Activated CD4-positive, alpha-beta T cell treated with anti-CD3 and anti-CD28 coated beads, Interleukin-2, amount 10 ng/mL, durations not matched to agents 24 days and 14 days (primary cell): ENCODE data around the gene KCNH3. TPM values are rescaled to one million over a fixed set of nuclear protein-coding genes. Genes with fewer than 3 reads are reported as not detected.

Experiments used
- DNase-seq: peaks from one replicate; pipeline ENCODE4 v3.0.0; 2022
- H3K27ac Mint-ChIP-seq: one replicate; pipeline ENCODE4 v1.8.0; 2022; ENCODE audit warnings: mild to moderate bottlenecking, mixed read lengths
- H3K27me3 Mint-ChIP-seq: one replicate; pipeline ENCODE4 v1.8.0; 2022; ENCODE audit warnings: mixed read lengths
- H3K36me3 Mint-ChIP-seq: one replicate; pipeline ENCODE4 v1.8.0; 2022; ENCODE audit warnings: low read depth, mild to moderate bottlenecking, mixed read lengths
- H3K4me1 Mint-ChIP-seq: one replicate; pipeline ENCODE4 v1.8.0; 2021; ENCODE audit warnings: mixed read lengths
- H3K4me3 Mint-ChIP-seq: one replicate; pipeline ENCODE4 v1.8.0; 2022; ENCODE audit warnings: mild to moderate bottlenecking, moderate library complexity, mixed read lengths
- H3K9me3 Mint-ChIP-seq: one replicate; pipeline ENCODE4 v1.8.0; 2021; ENCODE audit warnings: mixed read lengths
- intact Hi-C: fragments of 100-400 bp; cut with micrococcal nuclease; formaldehyde crosslinking; loops from one replicate; pipeline ENCODE4 v1.15.1; 2023
- total RNA-seq: library from RNA; stranded (reverse); gene quantifications from 2 replicates; pipeline ENCODE4 v1.2.3, GENCODE V29; 2022

Gene KCNH3
- total RNA-seq, 1 donor from 2014 or later, result 2.1 TPM

- H3K4me1 Mint-ChIP-seq, result peaks cover 13% of the 10 kb centered on the region
- peaks cover 39% of the 10 kb centered on the region for H3K27me3 Mint-ChIP-seq
- intact Hi-C loops, result no loop called here
- no peak for DNase-seq
- no peak overlapping the region for H3K27ac Mint-ChIP-seq
- no peaks in the 10 kb centered on the region for H3K36me3 Mint-ChIP-seq
- H3K9me3 Mint-ChIP-seq, result no peaks in the 10 kb centered on the region
- H3K4me3 Mint-ChIP-seq, result no peak overlapping the region
These were observed 7.7 kb downstream of the KCNH3 start for GRCh38 chr12:49546481-49546880.

GRCh38 chr12:49547090-49547690 is 8.4 kb downstream of the KCNH3 start:
- Mint-ChIP-seq H3K4me3 (no peak overlapping the region), H3K27me3 (peaks cover 42% of the 10 kb centered on the region), H3K9me3 (no peaks in the 10 kb centered on the region), H3K4me1 (peaks cover 12% of the 10 kb centered on the region), H3K36me3 (no peaks in the 10 kb centered on the region), H3K27ac (no peak overlapping the region)
- intact Hi-C loops, result no loop called here
- no peak for DNase-seq

GRCh38 chr12:49548481-49548821 is 9.6 kb downstream of the KCNH3 start:
- peaks cover 40% of the 10 kb centered on the region for H3K27me3 Mint-ChIP-seq
- intact Hi-C loops, result no loop called here
- H3K9me3 Mint-ChIP-seq, result no peaks in the 10 kb centered on the region
- no peaks in the 10 kb centered on the region for H3K36me3 Mint-ChIP-seq
- peak overlapping the region; percentile 77 for H3K4me3 Mint-ChIP-seq
- no peak overlapping the region for H3K27ac Mint-ChIP-seq
- no peak for DNase-seq
- peaks cover 10% of the 10 kb centered on the region for H3K4me1 Mint-ChIP-seq

- peak; percentile 78 for DNase-seq
- H3K36me3 Mint-ChIP-seq, result no peaks in the 10 kb centered on the region
- peaks cover 10% of the 10 kb centered on the region for H3K4me1 Mint-ChIP-seq
- no peaks in the 10 kb centered on the region for H3K9me3 Mint-ChIP-seq
- H3K27me3 Mint-ChIP-seq, result peaks cover 38% of the 10 kb centered on the region
- peak overlapping the region; percentile 82 for H3K27ac Mint-ChIP-seq
- H3K4me3 Mint-ChIP-seq, result peak overlapping the region; percentile 77
- intact Hi-C loops, result no loop called here
These were observed 10.2 kb downstream of the KCNH3 start for GRCh38 chr12:49548822-49549648.

- H3K4me3 Mint-ChIP-seq, result no peak overlapping the region
- no peaks in the 10 kb centered on the region for H3K36me3 Mint-ChIP-seq
- peaks cover 6% of the 10 kb centered on the region for H3K4me1 Mint-ChIP-seq
- no peak overlapping the region for H3K27ac Mint-ChIP-seq
- intact Hi-C loops, result no loop called here
- no peaks in the 10 kb centered on the region for H3K9me3 Mint-ChIP-seq
- DNase-seq, result no peak
- H3K27me3 Mint-ChIP-seq, result peaks cover 34% of the 10 kb centered on the region
These were observed 11.2 kb downstream of the KCNH3 start for GRCh38 chr12:49549735-49550692.

GRCh38 chr12:49550693-49551252 is 11.9 kb downstream of the KCNH3 start:
- intact Hi-C loops, result no loop called here
- no peak for DNase-seq
- no peaks in the 10 kb centered on the region for H3K9me3 Mint-ChIP-seq
- no peaks in the 10 kb centered on the region for H3K36me3 Mint-ChIP-seq
- no peak overlapping the region for H3K4me3 Mint-ChIP-seq
- H3K27me3 Mint-ChIP-seq, result peaks cover 30% of the 10 kb centered on the region
- H3K4me1 Mint-ChIP-seq, result peaks cover 5% of the 10 kb centered on the region
- H3K27ac Mint-ChIP-seq, result no peak overlapping the region

- intact Hi-C loops, result no loop called here
- H3K27ac Mint-ChIP-seq, result no peak overlapping the region
These were observed 13.2 kb downstream of the KCNH3 start for GRCh38 chr12:49552014-49552413.

GRCh38 chr12:49552425-49552824 is 13.6 kb downstream of the KCNH3 start:
- no peaks in the 10 kb centered on the region for H3K9me3 Mint-ChIP-seq
- H3K4me3 Mint-ChIP-seq, result no peak overlapping the region
- DNase-seq, result no peak
- H3K4me1 Mint-ChIP-seq, result peaks cover 5% of the 10 kb centered on the region
- peaks cover 22% of the 10 kb centered on the region for H3K27me3 Mint-ChIP-seq
- intact Hi-C loops, result no loop called here
- peaks cover 9% of the 10 kb centered on the region for H3K36me3 Mint-ChIP-seq
- H3K27ac Mint-ChIP-seq, result no peak overlapping the region

More at GRCh38 chr12:49552014-49552413, 13.2 kb downstream of the KCNH3 start:
- no peak for DNase-seq
- Mint-ChIP-seq H3K27me3 (peaks cover 26% of the 10 kb centered on the region), H3K9me3 (no peaks in the 10 kb centered on the region), H3K4me3 (no peak overlapping the region), H3K4me1 (peaks cover 5% of the 10 kb centered on the region), H3K36me3 (peaks cover 9% of the 10 kb centered on the region)

- Mint-ChIP-seq H3K36me3 (peaks cover 9% of the 10 kb centered on the region), H3K27me3 (peaks cover 20% of the 10 kb centered on the region), H3K4me1 (peaks cover 5% of the 10 kb centered on the region), H3K27ac (no peak overlapping the region), H3K9me3 (no peaks in the 10 kb centered on the region), H3K4me3 (no peak overlapping the region)
- DNase-seq, result no peak
- intact Hi-C loops, result no loop called here
These were observed 14.1 kb downstream of the KCNH3 start for GRCh38 chr12:49552899-49553298.

GRCh38 chr12:49553512-49554088 is 14.8 kb downstream of the KCNH3 start:
- peak; percentile 76 for DNase-seq
- Mint-ChIP-seq H3K4me1 (peaks cover 3% of the 10 kb centered on the region), H3K27ac (no peak overlapping the region), H3K36me3 (peaks cover 12% of the 10 kb centered on the region), H3K9me3 (no peaks in the 10 kb centered on the region), H3K27me3 (peaks cover 17% of the 10 kb centered on the region), H3K4me3 (no peak overlapping the region)
- intact Hi-C loops, result no loop called here

GRCh38 chr12:49554266-49554665 is 15.4 kb downstream of the KCNH3 start:
- Mint-ChIP-seq H3K4me1 (no peaks in the 10 kb centered on the region), H3K4me3 (no peak overlapping the region), H3K9me3 (no peaks in the 10 kb centered on the region), H3K27me3 (peaks cover 14% of the 10 kb centered on the region), H3K27ac (no peak overlapping the region), H3K36me3 (peaks cover 18% of the 10 kb centered on the region)
- DNase-seq, result no peak
- intact Hi-C loops, result no loop called here

- Mint-ChIP-seq H3K4me3 (no peak overlapping the region), H3K27me3 (peaks cover 7% of the 10 kb centered on the region), H3K36me3 (peaks cover 25% of the 10 kb centered on the region), H3K27ac (no peak overlapping the region), H3K9me3 (no peaks in the 10 kb centered on the region), H3K4me1 (peaks cover 2% of the 10 kb centered on the region)
- DNase-seq, result no peak
- intact Hi-C loops, result no loop called here
These were observed 17.0 kb downstream of the KCNH3 start for GRCh38 chr12:49555631-49556390.
